Measurements from ENCODE around the gene TRHDE.
"Not testable (repeated sequence)": the region's sequence is repeated elsewhere in the genome, so short reads cannot be mapped to it uniquely, and the experiment has no call there.

TRHDE gene

DNA sequence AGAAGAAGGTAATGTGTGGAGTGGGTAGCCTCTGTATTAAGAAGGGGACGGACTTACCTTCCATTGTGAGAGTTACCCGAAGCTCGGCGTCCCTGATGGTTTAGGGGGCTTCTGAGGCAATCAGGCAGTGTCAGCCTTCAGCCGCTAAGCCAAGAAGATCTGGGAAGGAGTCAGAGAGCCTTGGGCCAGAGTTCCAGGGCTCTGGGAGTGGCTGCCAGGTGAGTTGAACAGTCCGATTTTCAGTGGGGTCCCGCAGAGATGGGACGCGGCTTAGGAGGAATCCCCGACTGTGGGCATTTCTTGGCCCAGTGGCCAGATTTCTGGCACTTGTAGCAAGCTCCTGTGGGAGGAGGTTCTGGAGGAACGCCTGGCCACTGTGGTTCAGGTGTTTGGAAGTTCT, 439.9 kb downstream of the TRHDE start:
- intact Hi-C loops (cut with DNase I): not testable (repeated sequence)
- DNase-seq: peak in 2 of 10 donors; percentile 55 to 75

DNA sequence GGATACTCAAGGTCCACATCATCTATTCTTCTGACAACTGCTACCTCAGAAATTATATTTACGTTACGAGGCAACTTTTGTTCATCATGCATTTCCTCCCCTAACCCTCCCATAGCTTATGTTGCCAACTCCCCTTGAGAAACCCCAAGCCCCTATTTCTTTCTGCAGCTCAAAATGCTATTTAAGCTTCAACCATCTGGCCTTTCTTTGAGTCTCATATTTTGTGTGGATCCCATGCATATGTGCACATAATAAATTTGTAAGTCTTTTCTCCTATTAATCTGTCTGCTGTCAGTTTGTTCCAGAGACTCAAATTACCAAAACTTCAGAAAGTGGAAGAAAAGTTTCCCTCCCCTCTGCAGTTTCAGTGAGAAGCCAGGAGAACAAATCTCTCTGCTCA, 444.1 kb downstream of the TRHDE start:
- DNase-seq: no peak
- intact Hi-C loops (cut with DNase I): no loop called here

- no peak for DNase-seq
- intact Hi-C loops (cut with DNase I): no loop called here
These were observed 444.9 kb downstream of the TRHDE start for GRCh38 chr12:72717036-72717435.

Measured in posterior cingulate gyrus (tissue), 11 donors.